ENCODE measurements around the gene ACBD3. TPM values are rescaled to one million over a fixed set of nuclear protein-coding genes. Genes with fewer than 3 reads are reported as not detected.

The ACBD3 gene
- total and polyA plus RNA-seq, 10 of the 15 experiments (the other 5 are each of a cell fraction or from before 2014, with no cell fraction given) = 7.5 to 27.9 (median 20.3) TPM

DNA sequence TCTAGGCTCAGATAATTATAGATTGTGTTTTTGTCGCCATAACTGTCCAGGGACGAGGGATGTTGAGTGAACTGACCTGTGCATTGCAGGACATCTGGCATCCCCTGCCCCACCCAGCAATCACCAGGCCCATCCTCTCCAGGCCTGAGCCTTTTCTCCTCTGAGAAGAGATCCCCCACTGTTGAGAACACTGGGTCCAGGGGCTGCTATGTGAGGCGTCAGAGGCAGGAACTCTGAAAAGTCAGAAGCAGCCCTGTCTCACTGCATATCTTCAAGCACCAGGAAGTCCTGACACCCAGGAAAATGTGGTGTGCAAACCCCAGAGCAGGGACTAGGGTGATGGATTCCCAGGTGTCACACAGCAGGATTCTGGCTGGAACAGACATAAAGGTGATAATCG, 17.1 kb upstream of the ACBD3 start:
- ChIA-PET RAD21 (ENCODE audit: unreplicated experiment) (no interaction called here), POLR2A (no interaction called here), CTCF (interaction anchor here (16.0 kb wide), 1 partner anchor 76 kb away, joined by 505 read pairs; no protein-coding TSS in a partner anchor), SMC1A (ENCODE audit: uncharacterized antibody, unreplicated experiment) (no interaction called here)
- FAIRE-seq = no peak
- intact Hi-C loops (cut with micrococcal nuclease; ENCODE audit: unreplicated experiment) = no loop called here
- Histone ChIP-seq H2AFZ (ENCODE audit: control insufficient read depth, low read depth, low read length) (no peak overlapping the region), H3K9ac (ENCODE audit: control insufficient read depth, insufficient read depth, low read length) (no peak overlapping the region), H3K4me1 (ENCODE audit: control insufficient read depth, insufficient read depth, low read length) (peaks cover 3% of the 10 kb centered on the region; the same call in 1 of the 2 replicates), H3K4me3 (no peak overlapping the region), H3K27me3 (replicated peaks in 1 of 2; ENCODE audit: control insufficient read depth in 2 of 2, insufficient read depth in 2 of 2, low read length in 1 of 2) (no peaks in the 10 kb centered on the region), H4K20me1 (ENCODE audit: control insufficient read depth, insufficient read depth) (no peaks in the 10 kb centered on the region), H3K9me3 (replicated peaks; ENCODE audit: control insufficient read depth, insufficient read depth, low read length) (no peaks in the 10 kb centered on the region), H3K79me2 (ENCODE audit: control insufficient read depth, insufficient read depth, low read length) (no peaks in the 10 kb centered on the region), H3K27ac (ENCODE audit: control insufficient read depth, insufficient read depth) (no peak overlapping the region), H3K36me3 (ENCODE audit: control insufficient read depth in 2 of 2, insufficient read depth in 2 of 2, low read length in 1 of 2) (no peaks in the 10 kb centered on the region), H3K4me2 (ENCODE audit: control insufficient read depth, insufficient read depth) (no peak overlapping the region)
- 86% methylated on average over 4 of the region's 4 CpGs for WGBS (ENCODE audit: insufficient coverage, insufficient replicate concordance, low lambda C conversion rate, missing lambda C conversion rate)
- DNase-seq (ENCODE audit: low read depth, low spot score) = no peak
- in situ Hi-C loops (cut with MboI) = no loop called here
- TF ChIP-seq BHLHE40 (IDR thresholded peaks at IDR 0.05; ENCODE audit: borderline replicate concordance in 1 of 2, low read depth in 2 of 2, low read length in 1 of 2) (no peak), SPI1 (IDR thresholded peaks at IDR 0.05; ENCODE audit: borderline replicate concordance, insufficient read depth, low read depth, low read length) (no peak), BMI1 (IDR thresholded peaks at IDR 0.05; ENCODE audit: borderline replicate concordance) (no peak), HDAC2 (IDR thresholded peaks at IDR 0.05) (no peak), CBFB (IDR thresholded peaks at IDR 0.05; ENCODE audit: low read depth) (no peak), KLF5 (IDR thresholded peaks at IDR 0.05; ENCODE audit: partially characterized antibody) (no peak), ESRRA (IDR thresholded peaks at IDR 0.05; ENCODE audit: low read length) (no peak), SRF (IDR thresholded peaks at IDR 0.05; ENCODE audit: low read depth in 2 of 2, low read length in 2 of 2) (no peak), ATF7 (IDR thresholded peaks at IDR 0.05; ENCODE audit: low read depth) (no peak), ZNF207 (IDR thresholded peaks at IDR 0.05; ENCODE audit: borderline replicate concordance) (no peak), NR2F1 (conservative IDR thresholded peaks at IDR 0.05) (no peak), RCOR1 (conservative IDR thresholded peaks at IDR 0.05; ENCODE audit: low read depth, low read length) (no peak), SIX5 (IDR thresholded peaks at IDR 0.05; ENCODE audit: low read depth, low read length, severe bottlenecking) (no peak), SUZ12 (IDR thresholded peaks at IDR 0.05; ENCODE audit: unreplicated experiment) (no peak), RAD51 (IDR thresholded peaks at IDR 0.05) (no peak), IRF5 (IDR thresholded peaks at IDR 0.05; ENCODE audit: borderline replicate concordance) (no peak), ZSCAN29 (IDR thresholded peaks at IDR 0.05) (no peak)
- no peak for ATAC-seq
- BruUV-seq (replicated peaks) = no TSS peak

Measured in GM12878 (cell line).